SK-N-SH treated with all-trans-retinoic acid at 6 μM for 48 hours (cell line): ENCODE results near the gene CPTP.

ENCODE experiments used
- ARNTL ChIP-seq: fragments of 450-650 bp; formaldehyde crosslinking; IDR thresholded peaks from 2 replicates; pipeline ENCODE4 v1.5.0; 2020; ENCODE audit warnings: low read depth, mild to moderate bottlenecking, moderate library complexity, borderline replicate concordance
- OSR1 ChIP-seq: fragments of 250-450 bp; sonication (Bioruptor Pico); IDR thresholded peaks from 2 replicates; pipeline ENCODE4 v1.8.0; 2022; ENCODE audit warnings: moderate library complexity, mild to moderate bottlenecking, inconsistent platforms
- SNAI2 ChIP-seq: fragments of 250-450 bp; sonication (Bioruptor Pico); IDR thresholded peaks from 2 replicates; pipeline ENCODE4 v1.5.0; 2020; ENCODE audit warnings: mild to moderate bottlenecking, moderate library complexity
- ZFP3 ChIP-seq: fragments of 250-450 bp; sonication (Bioruptor Pico); IDR thresholded peaks from 2 replicates; pipeline ENCODE4 v1.5.0; 2020; ENCODE audit warnings: mild to moderate bottlenecking, moderate library complexity
- ZNF565 ChIP-seq: fragments of 450-650 bp; formaldehyde crosslinking; conservative IDR thresholded peaks from 2 replicates; pipeline ENCODE4 v1.5.0; 2020; ENCODE audit warnings: low read depth, mild to moderate bottlenecking, moderate library complexity
- TF ChIP-seq, protein P1 (sequence below): fragments of 250-450 bp; sonication (Bioruptor Pico); IDR thresholded peaks from 2 replicates; pipeline ENCODE4 v1.8.0; 2020; ENCODE audit warnings: mild to moderate bottlenecking, moderate library complexity, borderline replicate concordance

DNA sequence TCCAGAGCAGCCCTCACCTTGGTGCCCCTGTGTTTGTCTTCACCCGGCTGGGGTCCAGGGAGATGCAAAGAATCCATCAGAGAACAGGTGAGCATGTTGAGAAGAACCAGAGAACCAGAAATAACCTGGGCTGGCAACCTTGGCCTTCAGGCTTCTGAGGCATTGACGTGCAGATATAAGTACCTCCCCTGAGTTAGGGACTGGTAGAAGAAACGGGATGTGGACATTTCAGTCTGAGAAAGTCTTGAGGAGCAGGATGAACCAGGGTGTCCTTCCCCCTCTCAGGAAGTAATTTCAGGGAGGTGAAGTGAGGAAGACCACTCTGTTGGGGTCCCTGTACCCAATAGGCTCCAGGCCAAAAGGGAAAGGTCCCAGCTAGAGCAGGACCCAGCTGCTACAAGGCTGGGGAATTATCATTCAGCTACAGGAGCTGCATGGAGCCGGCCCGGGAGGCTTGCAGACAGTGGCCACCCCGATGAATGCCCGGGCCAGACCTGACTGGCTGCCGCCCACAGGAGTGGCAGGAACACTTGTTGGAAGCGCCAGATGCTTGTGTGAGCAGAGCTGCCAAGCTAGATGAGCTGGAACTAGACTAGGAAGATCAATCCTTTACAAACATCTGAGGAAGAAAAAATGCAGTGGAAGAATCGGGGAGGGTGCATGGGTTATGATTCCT, 52.1 kb downstream of the CPTP start:
- TF ChIP-seq OSR1 (no peak), ZFP3 (no peak), SNAI2 (CRISPR knock-in tag) (no peak), ARNTL (no peak), ZNF565 (CRISPR knock-in tag) (no peak)
- TF ChIP-seq, protein P1, sequence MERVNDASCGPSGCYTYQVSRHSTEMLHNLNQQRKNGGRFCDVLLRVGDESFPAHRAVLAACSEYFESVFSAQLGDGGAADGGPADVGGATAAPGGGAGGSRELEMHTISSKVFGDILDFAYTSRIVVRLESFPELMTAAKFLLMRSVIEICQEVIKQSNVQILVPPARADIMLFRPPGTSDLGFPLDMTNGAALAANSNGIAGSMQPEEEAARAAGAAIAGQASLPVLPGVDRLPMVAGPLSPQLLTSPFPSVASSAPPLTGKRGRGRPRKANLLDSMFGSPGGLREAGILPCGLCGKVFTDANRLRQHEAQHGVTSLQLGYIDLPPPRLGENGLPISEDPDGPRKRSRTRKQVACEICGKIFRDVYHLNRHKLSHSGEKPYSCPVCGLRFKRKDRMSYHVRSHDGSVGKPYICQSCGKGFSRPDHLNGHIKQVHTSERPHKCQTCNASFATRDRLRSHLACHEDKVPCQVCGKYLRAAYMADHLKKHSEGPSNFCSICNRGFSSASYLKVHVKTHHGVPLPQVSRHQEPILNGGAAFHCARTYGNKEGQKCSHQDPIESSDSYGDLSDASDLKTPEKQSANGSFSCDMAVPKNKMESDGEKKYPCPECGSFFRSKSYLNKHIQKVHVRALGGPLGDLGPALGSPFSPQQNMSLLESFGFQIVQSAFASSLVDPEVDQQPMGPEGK (CRISPR knock-in tag): no peak
